ENCODE measurements around the gene CCDC18.
"Not testable (repeated sequence)": the region's sequence is repeated elsewhere in the genome, so short reads cannot be mapped to it uniquely, and the experiment has no call there.

The CCDC18 gene

GRCh38 chr1:93239863-93240262 lies 59.3 kb downstream of the CCDC18 start:
- no peak for DNase-seq

DNA sequence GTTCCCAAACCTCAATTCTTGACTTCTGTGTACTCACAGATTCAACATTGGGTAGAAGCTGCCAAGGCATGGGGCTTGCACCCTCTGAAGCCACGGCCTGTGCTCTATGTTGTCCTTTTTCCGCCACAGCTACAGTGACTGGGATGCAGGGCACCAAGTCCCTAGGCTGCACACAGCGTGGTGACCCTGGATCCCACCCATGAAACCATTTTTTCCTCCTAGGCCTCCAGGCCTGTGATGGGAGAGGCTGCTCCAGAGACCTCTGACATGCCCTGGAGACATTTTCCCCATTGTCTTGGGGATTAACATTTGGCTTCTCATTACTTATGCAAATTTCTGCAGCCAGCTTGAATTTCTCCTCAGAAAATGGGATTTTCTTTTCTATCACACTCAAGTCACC lies 62.7 kb downstream of the CCDC18 start:
- DNase-seq, result not testable (repeated sequence)

DNA sequence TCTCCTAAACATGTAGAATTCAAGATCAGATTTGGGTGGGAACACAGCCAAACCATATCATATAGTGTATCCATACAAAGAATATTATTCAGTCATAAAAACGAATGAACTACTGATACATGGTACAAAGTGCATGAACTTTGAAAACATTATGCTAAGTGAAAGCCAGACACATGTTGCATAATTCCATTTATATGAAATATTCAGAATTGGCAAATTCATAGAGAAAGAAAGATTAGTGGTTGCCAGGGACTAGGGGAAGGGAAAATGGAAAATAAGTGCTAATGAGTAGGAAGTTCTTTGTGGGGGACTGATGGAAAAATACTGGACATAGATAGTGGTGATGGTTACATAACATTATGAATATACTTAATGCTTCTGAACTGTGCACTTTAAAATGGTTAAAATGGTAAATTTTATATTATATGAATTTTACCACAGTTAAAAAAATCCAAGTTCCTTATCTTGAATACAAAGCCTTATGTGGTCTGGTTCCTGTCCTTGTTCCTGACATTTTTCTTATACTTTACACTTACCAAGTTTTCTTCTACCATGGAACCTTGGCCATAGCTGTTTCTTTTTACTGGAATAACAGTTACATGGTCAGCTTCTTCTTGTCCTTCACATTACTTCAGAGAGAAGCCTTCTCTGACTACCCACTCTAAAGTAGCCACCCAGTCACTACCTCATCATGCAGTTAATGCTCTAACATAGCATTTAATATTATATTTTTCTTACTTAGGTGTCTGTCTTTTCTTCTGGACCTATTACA lies 64.0 kb downstream of the CCDC18 start:
- DNase-seq, result no peak

- no peak for DNase-seq
Observed at GRCh38 chr1:93251966-93252365, 71.4 kb downstream of the CCDC18 start.

- DNase-seq, result no peak
Observed at GRCh38 chr1:93252598-93252997, 72.1 kb downstream of the CCDC18 start.

GRCh38 chr1:93253516-93253915 lies 73.0 kb downstream of the CCDC18 start:
- peak; percentile 42 for DNase-seq

DNA sequence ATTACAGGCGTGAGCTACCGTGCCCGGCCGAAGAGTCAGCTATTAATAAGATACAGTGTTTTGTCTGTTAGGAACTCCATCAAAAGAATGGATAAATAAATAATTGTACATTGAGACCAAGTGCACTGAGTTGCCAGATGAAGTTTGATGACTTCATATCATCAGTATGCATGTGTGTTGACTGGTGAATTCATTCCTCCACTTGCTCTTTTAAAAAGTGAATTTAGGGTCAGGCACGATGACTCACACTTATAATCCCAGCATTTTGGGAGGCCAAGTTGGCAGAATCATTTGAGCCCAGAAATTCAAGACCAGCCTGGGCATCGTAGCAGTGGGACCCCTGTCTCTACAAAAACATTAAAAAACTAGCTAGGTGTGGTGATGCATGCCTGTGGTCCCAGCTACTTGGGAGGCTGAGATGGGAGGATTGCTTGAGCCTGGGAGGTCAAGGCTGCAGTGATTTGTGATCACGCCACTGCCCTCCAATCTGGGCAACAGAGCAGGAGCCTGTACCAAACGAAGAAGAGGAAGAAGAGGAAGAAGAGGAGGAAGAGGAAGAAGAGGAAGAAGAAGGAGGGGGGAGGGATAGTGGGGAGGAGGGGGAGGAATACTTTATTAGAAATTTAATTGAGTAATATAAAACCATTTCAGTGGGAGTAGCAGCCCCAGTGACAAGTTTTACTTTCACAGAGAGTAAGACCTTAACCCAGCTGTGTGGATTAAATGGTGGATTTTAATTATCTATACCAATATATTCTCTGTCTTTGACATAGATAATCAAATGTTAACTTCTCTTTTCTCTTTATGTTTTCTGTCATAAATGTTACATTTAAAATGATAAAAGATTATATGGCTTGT lies 74.9 kb downstream of the CCDC18 start:
- no peak for DNase-seq

- DNase-seq, result no peak
Observed at GRCh38 chr1:93256433-93256832, 75.9 kb downstream of the CCDC18 start.

- DNase-seq, result no peak
Observed at GRCh38 chr1:93257889-93258288, 77.4 kb downstream of the CCDC18 start.

GRCh38 chr1:93260726-93261125 lies 80.2 kb downstream of the CCDC18 start:
- not testable (repeated sequence) for DNase-seq

DNA sequence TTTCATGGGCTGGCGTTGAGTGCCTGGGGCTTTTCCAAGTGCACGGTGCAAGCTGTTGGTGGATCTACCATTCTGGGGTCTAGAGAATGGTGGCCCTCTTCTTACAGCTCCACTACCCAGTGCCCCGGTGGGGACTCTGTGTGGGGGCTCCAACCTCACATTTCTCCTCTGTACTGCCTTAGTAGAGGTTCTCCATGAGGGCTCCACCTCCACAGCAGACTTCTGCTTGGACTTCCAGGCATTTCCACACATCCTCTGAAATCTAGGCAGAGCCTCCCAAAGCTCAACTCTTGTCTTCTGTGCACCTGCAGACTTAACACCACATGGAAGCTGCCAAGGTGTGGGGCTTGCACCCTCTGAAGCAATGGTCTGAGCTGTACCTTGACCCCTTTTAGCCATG lies 82.1 kb downstream of the CCDC18 start:
- DNase-seq, result no peak

DNA sequence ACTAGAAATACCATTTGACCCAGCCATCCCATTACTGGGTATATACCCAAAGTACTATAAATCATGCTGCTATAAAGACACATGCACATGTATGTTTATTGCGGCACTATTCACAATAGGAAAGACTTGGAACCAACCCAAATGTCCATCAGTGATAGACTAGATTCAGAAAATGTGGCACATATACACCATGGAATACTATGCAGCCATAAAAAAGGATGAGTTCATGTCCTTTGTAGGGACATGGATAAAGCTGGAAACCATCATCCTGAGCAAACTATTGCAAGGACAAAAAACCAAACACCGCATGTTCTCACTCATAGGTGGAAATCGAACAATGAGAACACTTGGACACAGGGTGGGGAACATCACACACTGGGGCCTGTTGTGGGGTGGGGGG lies 88.4 kb downstream of the CCDC18 start:
- not testable (repeated sequence) for DNase-seq

- DNase-seq, result not testable (repeated sequence)
Observed at GRCh38 chr1:93275262-93275633, 94.7 kb downstream of the CCDC18 start.

GRCh38 chr1:93275634-93276295 lies 95.2 kb downstream of the CCDC18 start:
- no peak for DNase-seq

- DNase-seq, result not testable (repeated sequence)
Observed at GRCh38 chr1:93277530-93277929, 97.0 kb downstream of the CCDC18 start.

DNA sequence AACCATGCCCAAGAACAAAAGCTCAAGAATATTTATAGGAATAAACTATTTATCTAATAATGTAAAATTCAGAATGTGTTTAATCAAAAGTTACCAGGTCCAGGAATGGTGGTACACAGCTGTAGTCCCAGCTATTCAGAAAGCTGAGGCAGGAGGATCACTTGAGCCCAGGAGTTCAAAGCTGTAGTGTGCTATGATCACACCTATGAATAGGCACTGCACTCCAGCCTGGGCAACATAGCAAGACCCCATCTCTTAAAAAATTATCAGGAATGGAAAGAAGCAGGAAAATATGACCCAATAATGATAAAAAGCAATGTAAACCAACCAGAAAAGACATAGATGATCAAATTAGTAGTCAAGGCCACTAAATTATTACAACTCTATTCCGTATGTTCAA lies 103.0 kb downstream of the CCDC18 start:
- DNase-seq, result no peak

- peak; percentile 5 for DNase-seq
Observed at GRCh38 chr1:93288558-93288957, 108.0 kb downstream of the CCDC18 start.

DNA sequence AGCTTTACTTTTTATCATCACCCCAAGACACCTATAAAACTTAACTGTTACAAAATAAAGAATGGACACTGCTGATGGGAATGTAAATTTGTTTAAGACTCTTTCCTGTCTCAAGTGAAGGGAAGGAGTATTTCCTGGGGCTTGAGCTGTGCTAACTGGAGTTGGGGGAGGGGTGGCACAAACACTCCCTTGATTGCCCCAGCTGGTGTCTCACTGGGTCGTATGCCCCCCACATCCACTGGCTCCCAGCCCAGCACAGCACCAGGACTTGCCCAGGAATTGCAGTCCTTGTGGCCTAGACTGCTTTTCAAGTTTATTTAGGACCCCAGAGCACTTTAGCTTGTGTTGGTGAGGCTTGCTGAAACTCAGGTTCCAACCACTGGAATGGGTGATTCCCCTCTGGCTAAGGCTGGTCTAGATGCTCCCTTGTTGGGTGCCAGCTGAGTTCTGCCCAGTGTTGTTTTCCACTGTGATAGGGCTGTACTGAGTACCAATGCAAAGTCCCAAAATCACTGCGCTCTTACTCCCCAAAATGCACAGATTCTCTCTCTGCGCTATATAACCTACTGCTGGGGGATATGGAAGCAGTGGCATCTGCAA lies 116.1 kb downstream of the CCDC18 start:
- peak; percentile 52 for DNase-seq

GRCh38 chr1:93301131-93301530 lies 120.6 kb downstream of the CCDC18 start:
- DNase-seq, result no peak

- DNase-seq, result no peak
Observed at GRCh38 chr1:93302078-93302477, 121.6 kb downstream of the CCDC18 start.

- DNase-seq, result peak; percentile 63
Observed at GRCh38 chr1:93304716-93305138, 124.2 kb downstream of the CCDC18 start.

GRCh38 chr1:93306920-93307319 lies 126.4 kb downstream of the CCDC18 start:
- no peak for DNase-seq

DNA sequence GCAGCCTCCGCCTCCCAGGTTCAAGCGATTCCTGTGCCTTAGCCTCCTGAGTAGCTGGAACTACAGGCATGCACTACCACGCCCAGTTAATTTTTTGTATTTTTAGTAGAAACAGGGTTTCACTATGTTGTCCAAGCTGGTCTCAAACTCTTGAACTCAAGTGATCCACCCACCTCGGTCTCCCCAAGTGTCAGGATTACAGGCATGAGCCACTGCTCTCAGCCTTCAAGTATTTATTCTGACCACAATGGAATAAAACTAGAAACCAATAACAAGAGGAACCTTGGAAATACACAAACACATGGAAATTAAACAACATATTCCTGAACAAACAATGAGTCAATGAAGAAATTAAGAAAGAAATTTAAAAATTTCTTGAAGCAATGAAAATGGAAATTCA lies 132.5 kb downstream of the CCDC18 start:
- no peak for DNase-seq

All from NCI-H69 (cell line).